SHP77 (cell line): Measurements from ENCODE around the gene KIF2A.

ENCODE experiments used
- DNase-seq, 2 experiments: peaks; one replicate each; lab custom pipeline; 2025; lab: John Stamatoyannopoulos, UW

Gene KIF2A

GRCh38 chr5:62291829-62292228 lies 14.2 kb upstream of the KIF2A start:
- DNase-seq: peak; percentile 5 to 17

GRCh38 chr5:62296998-62297397 lies 9.0 kb upstream of the KIF2A start:
- DNase-seq: no peak

- no peak for DNase-seq
Measured at GRCh38 chr5:62298118-62298517, 7.9 kb upstream of the KIF2A start.

- DNase-seq: no peak
Measured at GRCh38 chr5:62299101-62299500, 6.9 kb upstream of the KIF2A start.

- DNase-seq: no peak
Measured at GRCh38 chr5:62299600-62299999, 6.4 kb upstream of the KIF2A start.

- DNase-seq: no peak
Measured at GRCh38 chr5:62305358-62305714, 670 bp upstream of the KIF2A start.

- DNase-seq: peak; percentile 76 to 79
Measured at GRCh38 chr5:62306323-62306895, 403 bp downstream of the KIF2A start.

- DNase-seq: peak; percentile 18 to 28
Measured at GRCh38 chr5:62306896-62307689, 1.1 kb downstream of the KIF2A start.

- DNase-seq: no peak
Measured at GRCh38 chr5:62308439-62308838, 2.4 kb downstream of the KIF2A start.

- no peak for DNase-seq
Measured at GRCh38 chr5:62309107-62309506, 3.1 kb downstream of the KIF2A start.

- no peak for DNase-seq
Measured at GRCh38 chr5:62310426-62311143, 4.6 kb downstream of the KIF2A start.

- no peak for DNase-seq
Measured at GRCh38 chr5:62312036-62312435, 6.0 kb downstream of the KIF2A start.

GRCh38 chr5:62312674-62313073 lies 6.7 kb downstream of the KIF2A start:
- no peak for DNase-seq

GRCh38 chr5:62314213-62314830 lies 8.3 kb downstream of the KIF2A start:
- DNase-seq: no peak

- DNase-seq: no peak
Measured at GRCh38 chr5:62315376-62316175, 9.6 kb downstream of the KIF2A start.

- DNase-seq: no peak
Measured at GRCh38 chr5:62316176-62316502, 10.1 kb downstream of the KIF2A start.

GRCh38 chr5:62317810-62318209 lies 11.8 kb downstream of the KIF2A start:
- DNase-seq: no peak

GRCh38 chr5:62322484-62322883 lies 16.5 kb downstream of the KIF2A start:
- DNase-seq: no peak

- DNase-seq: no peak
Measured at GRCh38 chr5:62326302-62326701, 20.3 kb downstream of the KIF2A start.

GRCh38 chr5:62326702-62327101 lies 20.7 kb downstream of the KIF2A start:
- DNase-seq: no peak

- no peak for DNase-seq
Measured at GRCh38 chr5:62327138-62328053, 21.4 kb downstream of the KIF2A start.
